Measurements from ENCODE around the gene TMEM42.
"Not testable (repeated sequence)": the region's sequence is repeated elsewhere in the genome, so short reads cannot be mapped to it uniquely, and the experiment has no call there.

The TMEM42 gene

DNA sequence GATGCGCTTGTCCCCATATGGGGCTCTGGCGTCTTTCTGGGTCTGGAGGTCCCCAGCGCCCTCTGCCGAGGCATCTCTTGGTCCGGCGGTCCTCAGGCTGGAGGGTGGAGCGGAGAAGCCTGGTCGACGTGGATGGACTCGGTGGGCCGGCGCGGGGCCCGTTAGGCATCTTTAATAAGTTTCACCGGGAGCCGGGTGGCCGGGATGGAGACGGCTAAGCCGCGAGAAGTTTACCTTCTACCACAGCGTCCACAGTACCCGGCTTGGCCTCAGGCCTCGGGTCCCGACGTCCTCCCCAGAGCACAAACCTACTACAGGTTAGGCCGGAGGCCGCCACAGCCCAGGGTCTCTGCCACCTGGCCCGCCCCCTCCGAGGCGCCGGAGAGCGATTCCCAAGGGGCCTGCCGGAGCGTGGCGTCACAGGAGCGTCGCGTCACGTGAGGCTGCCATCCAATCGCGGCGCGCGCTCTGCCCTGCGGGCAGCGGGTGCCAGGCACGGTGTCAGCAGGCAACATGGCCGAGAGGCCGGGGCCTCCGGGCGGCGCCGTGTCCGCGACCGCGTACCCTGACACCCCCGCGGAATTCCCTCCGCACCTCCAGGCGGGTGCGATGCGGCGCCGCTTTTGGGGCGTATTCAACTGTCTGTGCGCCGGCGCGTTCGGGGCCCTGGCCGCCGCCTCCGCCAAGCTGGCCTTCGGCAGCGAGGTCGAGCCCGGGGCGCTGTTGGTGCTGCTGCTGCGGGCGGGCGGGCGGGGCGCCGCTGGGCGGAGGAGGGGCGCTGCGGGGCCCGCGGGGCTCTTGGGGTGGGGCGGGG is at the start of gene TMEM42:
TSS of gene TMEM42 (plus strand) at position 501 of the 814 bp plus-strand sequence. CDS start at position 514, 13 bp downstream.
- peak; percentile 56 for DNase-seq

DNA sequence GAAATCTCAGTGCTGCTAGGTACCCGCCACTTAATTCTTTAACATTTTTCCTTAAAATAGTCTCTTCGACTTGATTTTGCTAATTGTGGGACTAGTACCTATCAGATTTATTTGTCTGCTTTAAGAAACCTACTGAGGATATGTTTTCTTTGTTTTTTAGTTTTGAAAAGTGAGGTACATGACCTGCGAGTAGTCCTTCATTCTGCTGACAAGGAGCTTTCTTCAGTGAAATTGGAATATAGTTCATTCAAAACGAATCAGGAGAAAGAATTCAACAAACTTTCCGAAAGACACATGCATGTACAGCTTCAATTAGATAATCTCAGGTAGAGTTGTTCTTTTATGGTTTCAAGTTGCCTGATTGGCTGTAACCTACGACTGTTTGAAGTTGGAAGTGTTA is 47.0 kb upstream of the TMEM42 start:
- DNase-seq: no peak

DNA sequence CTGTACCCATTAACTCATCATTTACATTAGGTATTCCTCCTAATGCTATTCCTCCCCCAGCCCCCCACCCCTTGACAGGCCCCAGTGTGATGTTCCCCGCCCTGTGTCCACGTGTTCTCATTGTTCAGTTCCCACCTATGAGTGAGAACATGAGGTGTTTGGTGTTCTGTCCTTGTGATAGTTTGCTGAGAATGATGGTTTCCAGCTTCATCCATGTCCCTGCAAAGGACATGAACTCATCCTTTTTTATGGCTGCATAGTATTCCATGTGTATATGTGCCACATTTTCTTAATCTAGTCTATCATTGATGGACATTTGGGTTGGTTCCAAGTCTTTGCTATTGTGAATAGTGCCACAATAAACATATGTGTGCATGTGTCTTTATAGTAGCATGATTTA is 45.4 kb upstream of the TMEM42 start:
- DNase-seq: not testable (repeated sequence)

DNA sequence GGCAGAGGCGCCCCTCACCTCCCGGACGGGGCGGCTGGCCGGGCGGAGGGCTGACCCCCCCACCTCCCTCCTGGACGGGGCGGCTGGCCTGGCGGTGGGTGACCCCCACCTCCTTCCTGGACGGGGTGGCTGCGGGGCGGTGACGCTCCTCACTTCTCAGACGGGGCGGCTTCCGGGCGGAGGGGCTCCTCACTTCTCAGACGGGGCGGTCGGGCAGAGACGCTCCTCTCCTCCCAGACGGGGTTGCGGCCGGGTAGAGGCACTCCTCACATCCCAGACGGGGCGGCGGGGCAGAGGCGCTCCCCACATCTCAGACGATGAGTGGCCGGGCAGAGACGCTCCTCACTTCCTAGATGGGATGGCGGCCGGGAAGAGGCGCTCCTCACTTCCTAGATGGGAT is 40.5 kb upstream of the TMEM42 start:
- not testable (repeated sequence) for DNase-seq

DNA sequence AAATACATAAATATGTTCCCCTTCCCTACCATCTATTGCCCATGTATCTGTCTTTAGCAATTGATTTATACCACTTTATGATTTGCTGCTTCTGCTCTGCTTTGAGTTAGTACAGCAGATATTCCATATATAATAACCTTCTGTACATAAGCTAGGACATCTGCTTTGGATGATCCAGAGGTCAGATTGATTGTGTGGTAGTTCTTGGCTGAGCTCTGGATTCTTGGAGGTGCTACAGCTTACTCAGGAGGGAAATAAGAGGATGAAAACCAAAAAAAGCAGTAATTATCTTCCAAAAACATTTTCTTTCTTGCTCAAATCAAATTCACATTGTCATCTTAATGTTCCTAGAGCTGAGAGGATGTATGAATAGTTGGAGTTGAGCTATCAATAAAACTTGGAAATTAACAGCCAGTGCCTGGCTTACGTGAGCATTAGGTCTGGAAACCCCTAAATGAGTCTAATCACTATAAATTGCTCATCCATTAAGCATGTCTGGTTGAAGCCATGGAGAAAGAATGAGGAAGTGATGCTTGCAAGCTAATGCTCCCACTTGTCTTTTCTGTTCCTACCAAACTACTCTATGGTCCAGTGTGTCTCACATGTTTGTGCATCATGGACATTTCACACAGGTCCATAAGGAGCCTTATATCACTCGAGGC is 36.3 kb upstream of the TMEM42 start:
- DNase-seq: no peak

DNA sequence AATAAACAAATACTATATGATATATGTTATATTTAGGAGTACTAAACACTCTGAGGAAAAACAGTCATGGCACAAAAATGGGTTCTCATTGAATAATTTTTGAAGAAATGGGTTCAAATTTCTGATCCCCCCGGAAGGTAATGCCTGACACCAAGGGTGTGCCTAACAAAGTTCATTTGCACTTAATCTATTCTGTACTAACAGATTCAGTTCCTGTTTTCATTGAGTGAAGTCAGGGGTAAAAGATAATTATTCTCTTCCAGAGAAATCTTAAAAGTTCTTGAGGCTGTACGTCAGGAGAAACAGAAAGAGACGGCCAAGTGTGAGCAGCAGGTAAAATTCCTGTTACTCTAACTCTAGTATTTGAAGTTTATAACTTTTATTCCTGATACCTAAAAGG is 34.5 kb upstream of the TMEM42 start:
- no peak for DNase-seq

DNA sequence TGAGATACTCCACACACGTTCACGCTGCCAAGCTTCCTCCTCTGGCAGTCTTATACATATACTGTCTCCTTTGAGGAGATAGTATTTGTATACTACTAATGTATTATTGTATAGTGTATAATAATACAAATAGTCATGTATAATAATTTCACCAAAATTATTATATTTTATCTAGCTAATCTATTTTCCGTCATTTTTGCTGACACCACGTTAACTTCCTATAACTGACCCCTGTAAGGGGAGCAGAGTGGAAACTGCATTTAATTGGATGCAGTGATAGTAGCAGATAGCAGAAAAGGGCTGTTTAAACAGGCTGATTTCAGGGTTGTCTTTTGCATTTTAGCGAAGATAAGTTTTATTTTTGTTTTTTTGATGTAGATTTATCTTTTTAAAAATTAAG is 30.5 kb upstream of the TMEM42 start:
- DNase-seq: no peak

DNA sequence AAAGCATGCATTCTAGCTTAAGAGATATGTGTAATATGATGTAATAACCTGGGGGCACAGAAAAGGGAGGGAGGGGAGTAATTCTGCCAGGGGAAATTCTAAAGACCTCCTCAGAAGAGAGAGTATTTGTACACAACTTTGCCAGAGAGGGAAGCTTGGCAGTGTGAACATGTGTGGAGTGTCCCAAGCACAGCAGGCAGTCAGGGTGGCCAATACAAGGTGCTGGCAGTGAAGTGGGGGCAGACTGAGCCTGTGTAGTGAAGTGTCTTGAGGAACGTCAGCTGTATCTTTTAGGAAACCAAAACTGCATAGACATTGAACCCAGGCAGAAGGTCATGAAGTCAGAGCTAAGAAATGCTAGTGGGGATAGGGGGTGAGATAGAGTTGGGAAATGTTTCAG is 29.7 kb upstream of the TMEM42 start:
- no peak for DNase-seq

DNA sequence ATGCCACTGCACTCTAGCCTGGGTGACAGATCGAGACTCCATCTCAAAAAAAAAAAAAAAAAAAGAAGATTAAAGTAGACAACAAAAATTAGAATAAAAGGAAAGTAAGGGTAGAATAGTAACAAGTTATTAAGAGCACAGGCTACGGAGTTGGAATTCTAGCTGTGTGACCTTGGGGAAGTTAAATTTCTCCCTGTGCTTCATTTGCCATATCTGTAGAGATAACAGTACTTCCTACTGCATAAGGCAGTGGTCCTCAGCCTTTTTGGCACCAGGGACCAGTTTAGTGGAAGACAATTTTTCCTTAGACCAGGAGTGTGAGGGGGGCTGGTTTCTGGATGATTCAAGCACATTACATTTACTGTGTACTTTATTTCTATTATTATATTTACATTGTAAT is 28.7 kb upstream of the TMEM42 start:
- DNase-seq: no peak

DNA sequence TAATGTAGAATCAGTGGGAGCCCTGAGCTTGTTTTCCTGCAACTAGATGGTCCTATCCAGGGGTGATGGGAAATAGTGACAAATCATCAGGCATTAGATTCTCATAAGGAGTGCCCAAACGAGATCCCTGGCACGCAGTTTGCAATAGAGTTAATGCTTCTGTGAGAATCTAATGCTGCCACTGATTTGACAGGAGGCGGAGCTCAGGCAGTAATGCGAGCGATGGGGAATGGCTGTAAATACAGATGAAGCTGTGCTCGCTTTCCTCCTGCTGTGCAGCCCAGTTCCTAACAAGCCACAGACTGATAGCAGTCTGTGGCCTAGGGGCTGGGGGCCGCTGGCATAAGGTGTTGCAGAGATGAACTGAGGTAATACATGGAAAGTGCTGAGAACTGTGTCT is 28.3 kb upstream of the TMEM42 start:
- no peak for DNase-seq

DNA sequence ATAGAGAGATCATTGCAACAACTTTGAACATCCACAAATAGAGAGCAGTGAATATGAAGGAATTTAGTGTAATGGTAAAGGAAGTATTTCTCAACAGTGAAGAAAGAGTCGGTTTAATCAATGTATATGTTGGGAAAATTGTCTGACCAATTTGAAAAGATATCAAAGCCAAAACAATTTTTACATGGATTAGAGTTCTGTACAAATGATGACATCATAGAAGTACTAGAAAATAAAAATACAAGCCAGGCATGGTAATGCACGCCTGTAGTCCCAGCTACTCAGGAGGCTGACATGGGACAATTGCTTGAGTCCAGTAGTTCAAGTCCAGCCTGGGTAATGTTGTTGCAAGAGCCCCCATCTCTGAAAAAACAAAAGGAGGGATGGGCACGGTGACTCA is 26.0 kb upstream of the TMEM42 start:
- no peak for DNase-seq

DNA sequence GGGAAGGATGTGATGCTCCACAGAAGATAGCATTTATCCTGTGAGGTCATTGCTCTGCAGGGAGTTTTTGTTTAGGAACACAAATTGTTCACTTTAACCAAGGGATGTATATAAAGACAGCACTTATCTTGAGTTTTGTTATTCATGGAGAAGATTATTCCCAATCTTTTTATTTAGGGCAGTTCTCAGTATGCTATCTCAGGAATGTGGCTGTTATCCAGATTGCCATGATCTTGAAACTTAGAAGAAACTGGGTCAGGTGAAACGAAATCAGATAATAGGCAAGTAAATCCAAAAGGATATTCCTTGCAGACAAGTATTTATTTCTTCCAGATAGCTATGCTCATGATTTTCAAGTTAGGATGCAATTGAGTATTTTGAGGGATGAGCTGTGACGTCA is 19.3 kb upstream of the TMEM42 start:
- DNase-seq: no peak

DNA sequence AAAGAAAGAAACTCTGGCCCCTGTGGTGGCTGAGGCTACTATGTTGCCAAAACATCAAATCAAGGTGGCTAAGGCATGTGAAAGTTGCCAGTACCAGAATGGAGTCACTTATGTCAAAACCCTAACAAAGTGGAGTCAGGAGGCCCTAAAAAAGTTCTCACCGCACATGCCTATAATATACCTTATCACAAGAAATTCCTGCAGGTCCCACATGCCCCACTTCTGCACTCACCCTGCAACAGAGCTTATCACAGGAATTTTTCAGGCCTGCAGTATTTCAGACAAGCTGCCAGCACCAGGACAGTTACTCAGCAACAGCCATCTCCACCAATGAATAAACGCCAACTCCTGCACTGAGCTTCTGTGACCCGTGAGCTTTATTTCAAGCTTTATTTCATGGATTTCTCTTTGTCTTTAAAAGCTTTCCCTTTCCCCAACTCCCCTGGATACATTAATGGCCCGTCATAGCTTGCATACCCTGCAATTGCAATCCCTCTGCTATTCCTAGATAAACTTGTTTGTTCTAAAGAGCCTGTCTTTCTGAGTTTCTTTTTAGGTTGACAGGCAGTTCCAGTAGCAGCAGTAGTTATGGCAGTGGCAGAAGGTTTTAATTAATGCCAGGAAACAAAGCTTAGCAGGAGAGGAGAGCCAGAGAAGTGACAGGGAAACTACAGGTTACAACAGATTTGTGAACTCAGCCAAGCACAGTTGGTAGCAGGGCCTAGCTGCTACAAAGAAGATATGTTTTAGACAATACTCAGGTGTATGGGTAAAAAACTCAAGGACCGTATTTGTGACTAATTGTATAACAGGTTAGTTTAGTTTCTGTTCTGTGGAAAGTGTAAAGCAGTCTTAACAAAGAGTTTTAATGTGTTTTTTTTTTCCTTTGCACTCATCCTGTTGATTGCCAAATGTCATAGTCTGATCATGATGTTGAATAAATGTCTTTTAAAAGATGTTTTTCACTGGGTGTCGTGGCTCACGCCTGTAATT is 15.9 kb upstream of the TMEM42 start:
- DNase-seq: no peak

DNA sequence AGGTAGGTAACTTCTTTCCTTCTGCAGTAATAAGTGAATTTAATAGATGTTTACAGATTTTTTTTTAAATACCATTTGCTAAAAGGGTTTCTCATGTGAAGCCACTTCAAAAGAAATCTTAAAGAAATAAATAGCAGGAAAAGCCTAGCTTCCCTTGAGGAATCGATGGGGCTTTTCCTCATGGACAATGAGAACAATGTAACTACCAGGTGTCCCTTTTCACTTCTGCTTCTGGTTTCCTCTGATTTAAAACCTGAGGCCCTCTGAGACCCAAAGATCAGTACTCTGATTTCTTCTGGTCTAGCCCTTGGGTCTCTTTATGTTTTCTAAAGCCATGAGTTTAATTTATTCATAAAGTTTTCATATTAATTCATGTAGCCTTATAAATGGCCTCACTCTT is 13.1 kb upstream of the TMEM42 start:
- DNase-seq: no peak

DNA sequence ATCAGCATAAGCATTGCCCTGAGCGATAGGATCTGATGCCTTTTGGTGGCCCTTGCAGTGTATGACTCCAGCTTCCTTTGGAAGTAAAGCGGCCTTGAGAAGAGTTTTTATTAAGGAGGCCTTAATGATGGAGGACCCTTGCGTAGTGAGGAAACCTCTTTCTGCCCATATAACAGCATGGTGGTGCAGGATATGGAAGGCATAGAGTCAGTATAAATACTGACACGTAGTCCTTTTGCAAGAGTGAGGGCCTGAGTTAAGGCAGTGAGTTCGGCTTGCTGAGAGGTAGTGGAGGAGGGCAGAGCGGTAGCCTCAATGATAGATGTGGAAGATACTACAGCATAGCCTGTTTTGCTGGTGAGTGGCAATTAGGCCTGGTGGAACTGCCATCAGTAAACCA is 5.0 kb upstream of the TMEM42 start:
- DNase-seq: not testable (repeated sequence)

DNA sequence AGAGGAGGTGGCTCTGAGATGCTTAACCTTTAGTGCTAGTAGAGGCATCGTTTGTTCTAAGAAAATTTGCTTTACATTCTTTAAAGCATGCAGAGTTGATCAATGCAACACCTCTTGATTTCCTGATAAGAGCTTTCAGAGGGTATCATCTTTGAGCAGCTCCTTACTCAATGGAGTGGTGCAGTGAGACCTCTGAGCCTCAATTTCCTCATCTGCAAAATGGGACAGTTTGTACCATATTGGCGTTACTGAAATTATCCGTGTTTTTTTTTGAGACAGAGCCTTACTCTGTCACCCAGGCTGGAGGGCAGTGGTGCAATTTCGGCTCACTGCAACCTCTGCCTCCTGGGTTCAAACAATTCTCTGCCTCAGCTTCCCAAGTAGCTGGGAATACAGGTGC is 1.6 kb upstream of the TMEM42 start:
- no peak for DNase-seq

DNA sequence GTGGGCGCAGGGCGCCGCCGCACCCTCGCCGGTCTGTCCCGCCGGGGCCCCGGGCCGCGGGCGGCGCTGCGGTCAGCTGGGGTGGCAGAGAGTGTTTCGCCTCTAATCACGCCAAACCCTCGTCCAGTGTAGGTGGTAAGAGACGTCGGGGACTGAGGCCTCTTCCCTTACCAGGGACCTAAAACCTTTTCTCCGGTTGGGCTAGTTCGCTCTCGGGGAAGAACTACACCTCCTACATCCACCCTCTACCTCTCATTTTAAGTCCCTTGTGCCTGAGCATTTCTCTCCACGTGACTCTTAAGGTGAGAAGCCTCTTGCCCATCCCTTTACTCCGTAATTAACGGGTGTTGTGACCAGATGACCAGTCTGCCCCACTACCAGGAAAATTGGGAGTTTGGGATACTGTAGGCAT is 520 bp downstream of the TMEM42 start:
- no peak for DNase-seq

DNA sequence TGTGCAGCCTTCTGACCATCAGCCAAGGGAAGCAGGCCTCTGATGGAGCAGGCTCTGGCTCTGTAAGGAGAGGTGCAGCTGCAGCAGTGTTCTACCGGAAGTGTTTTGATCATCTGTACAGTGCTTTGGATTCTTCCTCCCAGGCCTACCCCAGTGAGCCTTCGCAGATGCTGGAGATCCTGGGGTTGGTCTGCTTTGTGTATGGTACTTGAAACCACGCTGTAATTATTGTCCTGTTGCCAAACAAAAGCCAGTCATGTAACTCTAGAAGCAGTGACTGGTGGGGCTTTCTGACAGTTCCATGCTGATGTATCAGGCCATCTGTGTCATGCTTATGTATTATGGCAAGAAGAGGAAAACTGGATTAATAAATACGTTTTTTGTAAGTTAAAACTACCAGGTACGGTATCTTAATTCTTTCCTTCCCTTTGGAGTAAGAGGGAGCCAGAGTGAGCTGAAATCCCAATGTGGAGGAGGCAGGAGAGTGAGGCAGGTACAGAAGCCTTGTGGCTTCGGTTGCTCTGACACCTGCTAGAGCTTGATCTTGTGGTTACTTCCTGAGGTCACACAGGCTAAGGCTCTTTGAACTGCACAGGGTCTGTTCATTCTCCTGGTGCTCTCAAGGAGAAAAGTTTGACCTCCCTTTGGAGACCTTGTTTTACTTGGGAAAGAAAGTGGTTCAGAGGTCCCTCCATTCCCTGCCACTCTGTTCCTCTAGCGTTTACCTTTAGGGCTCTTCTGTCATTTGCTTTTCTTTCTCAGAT is 3.7 kb downstream of the TMEM42 start:
- DNase-seq: no peak

DNA sequence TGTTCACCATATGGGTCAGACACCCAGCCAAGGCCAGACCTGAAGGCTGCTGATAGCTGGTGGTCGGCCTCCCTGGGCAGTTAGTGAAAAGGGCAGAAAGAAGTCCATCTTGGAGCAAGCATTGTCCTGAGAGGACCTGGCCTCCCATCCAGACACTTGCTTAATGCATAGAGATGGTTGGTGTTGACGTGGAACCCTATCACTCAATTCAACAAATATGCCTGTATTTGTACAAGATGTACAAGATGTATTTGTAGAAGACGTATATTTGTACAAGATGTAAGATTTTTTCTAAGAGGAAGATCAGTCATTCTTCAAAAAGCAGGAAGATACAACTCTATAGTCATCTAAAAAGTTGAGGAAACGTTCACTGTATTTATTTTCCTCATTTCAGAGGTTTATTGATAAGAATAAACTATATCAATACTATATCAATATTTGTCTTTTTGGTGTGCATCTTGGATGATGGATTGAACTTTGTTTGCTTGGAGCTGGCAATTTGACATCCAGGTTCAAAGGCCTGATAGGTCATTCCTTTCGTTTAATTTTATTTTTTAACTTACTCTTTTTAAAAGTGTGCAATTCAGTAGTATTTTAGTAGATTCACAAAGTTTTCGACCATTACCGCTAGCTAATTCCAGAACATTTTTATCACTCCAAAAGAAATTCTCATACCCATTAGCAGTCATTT is 5.9 kb downstream of the TMEM42 start:
- DNase-seq: no peak

DNA sequence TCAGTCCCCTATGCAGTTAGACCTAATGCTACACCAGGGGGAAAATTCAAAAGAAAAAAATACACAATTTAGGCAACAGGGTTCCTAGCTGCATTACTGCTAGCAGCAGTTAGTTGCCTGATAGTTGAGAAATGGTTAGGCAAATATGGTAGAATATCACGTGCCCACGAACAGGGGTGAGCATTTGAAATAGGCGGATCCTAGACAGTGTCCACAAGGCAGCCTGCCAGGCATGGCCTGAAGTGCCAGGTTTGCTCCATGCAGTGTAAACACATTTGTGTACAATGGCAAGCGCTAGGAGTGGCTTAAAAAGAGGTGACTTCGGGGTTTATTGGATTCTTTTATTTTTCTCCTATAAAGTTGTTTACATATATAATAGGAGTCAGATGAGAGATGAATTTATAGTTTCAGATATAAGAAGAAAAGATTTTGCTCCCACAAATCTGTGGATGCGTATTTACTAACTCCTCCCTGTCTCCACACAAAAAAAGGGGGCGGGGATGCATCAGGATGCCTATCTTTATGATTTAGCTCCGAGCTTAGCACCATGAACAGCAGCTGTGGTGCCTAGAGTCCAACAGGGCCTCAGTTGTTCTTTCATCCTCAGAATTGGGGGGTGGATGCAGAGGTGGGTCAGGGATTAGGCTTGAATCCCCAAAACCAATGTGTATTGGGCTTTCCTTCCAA is 8.8 kb downstream of the TMEM42 start:
- DNase-seq: no peak

DNA sequence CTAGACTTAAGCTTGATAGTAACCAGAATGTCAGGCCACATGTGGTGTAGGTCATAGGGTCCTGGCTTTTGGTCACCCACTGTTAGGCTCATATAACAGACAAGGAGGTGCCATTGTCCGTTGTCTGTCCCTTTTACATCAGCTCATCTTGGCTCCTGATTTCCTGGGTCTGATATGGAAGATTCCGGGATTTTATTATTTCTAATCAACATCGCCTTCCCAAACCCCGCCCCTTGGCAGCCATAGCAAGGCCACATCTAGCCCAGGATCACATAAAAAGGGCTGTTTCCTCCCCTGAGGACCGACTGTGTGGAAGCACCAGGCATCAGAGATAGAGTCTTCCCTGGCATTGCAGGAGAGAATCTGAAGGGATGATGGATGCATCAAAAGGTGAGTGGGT is 12.6 kb downstream of the TMEM42 start, which contains the start of gene TGM4:
TSS of gene TGM4 (plus strand) at position 301 of the 400 bp plus-strand sequence. CDS start at position 372, 71 bp downstream.
- no peak for DNase-seq

Data from DMS79 (cell line).